Dermis microvascular lymphatic vessel endothelial cell (primary cell): ENCODE measurements around the gene FSIP1. TPM values are rescaled to one million over a fixed set of nuclear protein-coding genes. Genes with fewer than 3 reads are reported as not detected.

Source experiments
- DNase-seq, 2 donors: peaks; one replicate each; pipeline versions ENCODE4 v3.0.0 to v3.0.0-alpha.2; 2010; ENCODE audit warnings: low read depth in 2 of 2
- total RNA-seq: library from RNA; depleted of rRNA; stranded (reverse); fragments of >200 nt; gene quantifications from 2 replicates; pipeline ENCODE4 v1.2.1, GENCODE V29; 2014

The FSIP1 gene
- total RNA-seq, 1 donor from 2014 or later, result 0.51 TPM

DNA sequence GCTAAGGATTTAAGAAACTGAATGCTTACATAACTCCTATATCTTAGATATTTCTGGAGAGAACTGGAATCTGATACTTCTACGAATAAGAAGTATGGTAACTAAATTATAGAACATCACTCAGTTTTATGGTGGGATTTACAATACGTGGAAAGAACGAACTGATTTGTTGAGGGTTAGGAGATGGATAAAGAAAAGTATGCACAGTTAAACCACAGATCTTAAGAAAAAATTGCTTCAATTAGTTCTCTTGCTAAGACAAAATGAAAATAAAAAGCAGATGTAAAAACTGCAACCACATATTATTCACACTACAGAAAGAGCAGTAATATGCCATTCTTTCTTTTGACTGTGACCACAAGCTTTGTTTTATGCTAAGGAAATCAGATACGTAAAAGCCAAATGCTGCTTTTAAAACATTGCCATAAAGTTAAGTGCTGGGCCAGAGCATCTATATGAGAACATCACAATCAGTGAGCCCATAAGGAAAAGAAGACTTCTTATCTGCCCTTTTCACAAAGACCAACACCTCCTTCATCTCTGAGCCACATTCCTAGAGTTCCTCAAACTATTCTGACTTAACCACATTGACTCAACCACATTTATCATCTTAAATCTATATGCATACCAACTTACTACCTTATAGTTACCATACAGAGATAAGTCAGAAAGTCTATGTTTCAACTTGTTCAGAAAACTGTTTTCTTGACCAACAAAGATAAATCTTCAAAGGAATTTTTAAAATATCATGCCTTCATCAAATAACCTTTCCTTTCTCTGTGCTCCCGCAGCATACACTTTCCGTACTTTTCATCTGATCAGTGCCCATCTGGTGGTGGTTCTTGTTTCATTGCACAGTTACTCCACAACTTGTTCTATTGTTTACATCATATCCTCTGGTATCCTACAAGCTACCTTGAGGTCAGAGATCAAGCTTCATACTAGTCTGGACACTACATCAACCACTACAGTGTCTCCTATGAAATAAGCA is 61.7 kb downstream of the FSIP1 start:
- no peak for DNase-seq

DNA sequence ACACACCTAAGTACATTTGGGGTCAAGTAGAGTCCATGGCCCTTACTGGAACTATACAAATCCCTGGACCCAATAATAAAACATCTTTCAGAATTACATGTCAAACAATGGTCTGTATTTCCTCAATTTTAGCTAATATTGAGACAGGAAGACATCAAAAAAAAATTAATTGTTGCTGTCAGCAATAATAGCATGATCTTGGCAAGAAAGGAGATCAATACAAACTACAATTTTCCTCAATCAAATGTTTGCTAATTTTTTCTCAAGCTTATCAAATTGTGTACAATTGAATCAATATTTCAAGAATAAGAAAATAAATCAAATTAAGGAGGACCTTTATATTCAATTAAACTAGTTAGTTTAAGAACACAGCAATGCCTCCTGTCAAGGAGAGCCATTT is 62.6 kb downstream of the FSIP1 start:
- no peak for DNase-seq

DNA sequence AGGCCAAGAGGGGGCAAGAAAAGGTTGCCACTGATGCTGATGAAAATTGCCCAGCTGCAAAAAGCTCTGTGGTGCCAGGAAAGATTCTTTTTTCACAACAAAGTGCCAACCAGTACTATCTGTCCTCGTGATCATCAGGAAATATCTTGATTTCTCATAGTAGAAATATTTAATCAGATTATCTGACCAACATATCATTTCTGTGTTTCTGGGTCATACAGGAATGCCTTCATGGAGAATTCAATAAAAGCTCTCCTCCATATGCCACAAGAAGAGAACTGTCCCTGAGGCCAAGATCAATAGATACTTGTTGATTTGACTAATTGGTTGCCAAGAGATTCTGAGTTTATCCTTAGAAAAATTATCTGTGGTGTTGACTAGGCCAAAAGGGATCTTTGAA is 63.5 kb downstream of the FSIP1 start:
- no peak for DNase-seq

DNA sequence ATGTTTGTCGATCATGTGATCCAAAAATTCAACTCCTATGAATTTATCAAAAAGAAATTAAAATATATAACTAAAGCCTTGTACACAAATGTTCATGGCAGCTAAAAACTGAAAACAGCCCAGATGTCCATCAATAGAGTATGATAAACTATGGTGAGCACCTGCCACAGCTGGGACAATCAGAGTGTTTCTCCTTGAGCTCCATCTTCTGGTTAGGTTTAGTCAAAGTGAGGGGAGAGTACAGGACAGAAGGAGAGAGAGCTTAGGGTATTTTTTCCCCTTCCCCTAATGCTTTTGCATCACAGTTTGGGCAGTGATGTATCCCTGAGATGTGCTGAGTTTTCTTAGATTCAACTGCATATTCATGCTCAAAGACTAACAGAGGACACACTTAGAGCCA is 65.5 kb downstream of the FSIP1 start:
- no peak for DNase-seq

DNA sequence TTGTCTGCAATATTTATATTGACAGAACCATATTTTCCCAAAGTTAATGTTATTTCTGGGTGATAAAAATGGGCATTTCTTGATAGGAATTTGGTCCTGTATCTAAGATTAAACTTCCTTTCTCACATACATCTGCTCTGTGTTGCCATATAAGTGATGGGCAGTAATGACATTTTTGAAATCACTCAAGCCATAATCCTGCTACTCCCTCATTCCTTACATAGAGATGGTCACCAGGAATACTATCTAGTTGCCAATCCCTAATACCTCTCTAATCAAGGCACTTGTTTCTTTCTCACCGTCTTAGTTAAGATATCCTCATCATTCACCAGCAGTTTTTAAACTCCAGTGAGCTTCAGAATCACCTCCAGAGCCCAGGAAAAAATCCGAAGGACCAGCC is 68.4 kb downstream of the FSIP1 start:
- DNase-seq, result no peak

DNA sequence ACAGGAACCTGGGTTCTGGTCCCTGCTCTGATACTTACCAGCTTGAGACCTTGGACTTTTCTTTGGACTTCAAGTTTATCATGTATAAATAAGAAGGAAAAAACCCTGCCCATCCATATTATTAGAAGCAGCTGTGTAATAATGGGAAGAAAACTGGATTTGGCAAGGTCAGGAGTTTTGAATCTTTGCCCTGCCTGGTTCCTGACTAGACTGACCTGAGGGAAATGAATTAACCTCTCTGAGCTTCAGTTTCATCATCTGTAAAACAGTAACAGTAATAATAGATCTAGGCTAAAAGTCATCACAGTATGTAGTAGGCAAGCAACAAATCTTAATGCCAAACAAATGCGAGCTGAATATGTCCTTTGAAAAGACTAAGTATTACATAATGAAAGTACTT is 68.8 kb downstream of the FSIP1 start:
- no peak for DNase-seq

DNA sequence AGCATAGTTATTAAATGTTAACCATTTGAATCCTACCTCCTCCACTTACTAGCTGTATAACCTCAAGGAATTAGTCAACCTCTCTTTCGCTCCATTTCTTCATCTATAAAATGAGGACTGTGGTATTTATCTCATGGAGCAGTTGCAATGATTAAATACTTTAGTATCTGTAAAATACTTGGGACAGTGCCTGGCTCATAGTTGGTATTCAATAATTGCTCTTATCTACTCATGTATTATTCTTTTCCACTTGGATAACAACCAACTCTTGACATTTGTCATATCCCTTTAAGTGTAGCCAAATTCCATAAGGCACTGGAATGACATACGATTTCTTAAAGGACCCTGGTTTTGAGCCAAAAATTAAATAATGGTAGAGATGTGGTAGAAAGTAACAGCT is 72.0 kb downstream of the FSIP1 start:
- DNase-seq, result no peak

DNA sequence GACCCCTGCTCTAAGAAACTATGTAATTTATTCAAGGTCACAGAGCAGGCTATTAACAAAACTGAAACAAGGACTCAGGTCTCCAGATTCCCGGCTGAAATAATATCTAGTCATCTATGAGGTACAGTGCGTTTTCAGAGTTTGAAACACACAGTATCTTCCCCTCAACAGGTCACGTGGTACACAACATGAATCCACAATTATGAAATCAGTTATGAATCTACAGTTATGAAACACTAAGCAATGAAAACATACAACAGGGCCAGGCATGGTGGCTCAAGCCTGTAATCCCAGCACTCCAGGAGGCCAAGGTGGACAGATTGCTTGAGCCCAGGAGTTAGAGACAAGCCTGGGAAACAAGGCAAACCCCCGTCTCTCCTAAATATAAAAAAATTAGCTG is 72.7 kb downstream of the FSIP1 start:
- DNase-seq, result no peak

DNA sequence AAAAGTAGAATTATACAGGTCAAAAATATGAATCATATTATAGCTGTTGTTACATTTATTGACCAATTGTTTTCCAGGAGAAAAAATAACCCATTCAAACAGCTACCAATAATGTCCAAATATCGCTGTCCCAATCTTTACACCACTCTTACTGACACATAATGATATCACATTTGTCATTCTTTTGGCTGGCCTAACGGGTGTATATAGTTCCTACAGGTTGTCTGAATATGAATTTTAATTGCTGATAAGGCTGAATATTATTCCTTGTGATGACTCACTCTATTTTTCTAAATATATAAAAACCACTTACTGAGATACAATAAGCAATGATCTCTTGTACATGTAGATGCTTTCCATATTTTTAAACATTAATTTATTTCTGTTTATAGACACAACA is 76.4 kb downstream of the FSIP1 start:
- DNase-seq, result no peak

DNA sequence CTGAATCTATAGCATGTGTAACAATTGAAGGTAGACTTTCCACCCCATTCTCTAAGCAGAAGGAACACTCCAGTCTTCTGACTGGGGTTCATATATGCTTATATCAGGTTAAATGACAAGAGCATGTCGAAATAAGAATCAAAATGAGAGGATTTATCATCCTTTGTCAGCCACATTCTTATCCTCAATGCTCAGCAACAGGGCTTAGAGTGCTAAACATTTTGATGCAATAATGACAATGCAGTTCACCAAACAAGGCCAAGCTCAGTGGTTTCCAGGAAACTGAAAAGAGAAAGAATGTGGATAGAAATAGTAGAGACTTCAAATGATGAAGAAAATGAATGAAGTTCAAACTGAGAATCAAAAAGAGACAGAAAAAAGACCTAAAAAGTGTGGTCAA is 78.0 kb downstream of the FSIP1 start:
- DNase-seq, result peak; percentile 20 to 21

DNA sequence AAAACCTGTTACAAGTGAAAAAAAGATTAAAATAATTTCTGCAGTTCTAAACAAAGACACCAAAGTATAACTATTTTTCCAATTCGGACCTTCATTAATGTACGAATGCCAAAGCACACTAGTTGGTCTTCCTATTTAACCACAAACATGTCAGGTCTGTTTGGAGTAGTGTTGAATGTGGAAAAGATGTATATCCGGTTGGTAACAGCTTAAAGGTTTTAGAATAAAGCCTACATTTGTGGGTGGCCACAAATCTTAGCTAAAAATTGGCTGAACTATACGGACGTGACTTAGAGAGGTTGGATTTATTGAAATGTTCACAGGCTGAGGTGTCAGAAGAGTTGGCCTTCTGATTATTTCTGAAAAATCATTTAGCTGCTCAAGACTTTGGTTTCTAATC is 78.4 kb downstream of the FSIP1 start:
- no peak for DNase-seq

DNA sequence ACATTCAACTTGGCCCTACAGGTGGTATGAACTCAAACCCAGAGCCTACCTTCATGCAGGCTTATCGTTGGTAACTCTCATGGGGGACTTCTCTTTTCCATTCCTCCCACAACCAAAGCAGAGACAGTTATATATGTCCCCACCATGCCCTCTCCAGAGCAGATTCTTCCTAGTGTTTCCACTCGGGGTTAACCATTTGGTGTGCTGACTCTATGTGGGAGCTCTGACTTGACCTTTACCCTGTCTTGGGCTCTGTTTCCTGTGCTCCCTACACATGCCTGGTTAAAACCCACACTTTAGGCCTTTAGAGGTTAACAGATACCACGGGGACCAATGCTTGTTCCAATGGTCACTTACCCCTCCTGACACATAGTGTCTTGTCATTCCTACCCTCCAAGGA is 80.7 kb downstream of the FSIP1 start:
- no peak for DNase-seq

DNA sequence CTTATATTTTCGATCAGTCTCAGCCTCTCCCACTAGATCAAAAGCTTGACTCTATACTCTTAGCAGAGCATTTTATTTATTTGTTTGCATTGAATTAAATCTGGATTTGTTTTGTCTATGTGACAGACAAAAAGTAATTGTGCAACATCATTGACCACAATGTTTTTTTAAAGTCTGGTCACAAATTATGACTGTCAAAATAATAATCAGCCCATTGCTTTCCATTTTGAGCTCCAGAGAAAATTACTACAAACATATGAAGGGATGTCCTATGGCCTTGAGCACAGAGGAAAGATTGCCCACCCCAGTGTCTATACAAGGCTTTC is 82.3 kb downstream of the FSIP1 start:
- DNase-seq, result no peak

DNA sequence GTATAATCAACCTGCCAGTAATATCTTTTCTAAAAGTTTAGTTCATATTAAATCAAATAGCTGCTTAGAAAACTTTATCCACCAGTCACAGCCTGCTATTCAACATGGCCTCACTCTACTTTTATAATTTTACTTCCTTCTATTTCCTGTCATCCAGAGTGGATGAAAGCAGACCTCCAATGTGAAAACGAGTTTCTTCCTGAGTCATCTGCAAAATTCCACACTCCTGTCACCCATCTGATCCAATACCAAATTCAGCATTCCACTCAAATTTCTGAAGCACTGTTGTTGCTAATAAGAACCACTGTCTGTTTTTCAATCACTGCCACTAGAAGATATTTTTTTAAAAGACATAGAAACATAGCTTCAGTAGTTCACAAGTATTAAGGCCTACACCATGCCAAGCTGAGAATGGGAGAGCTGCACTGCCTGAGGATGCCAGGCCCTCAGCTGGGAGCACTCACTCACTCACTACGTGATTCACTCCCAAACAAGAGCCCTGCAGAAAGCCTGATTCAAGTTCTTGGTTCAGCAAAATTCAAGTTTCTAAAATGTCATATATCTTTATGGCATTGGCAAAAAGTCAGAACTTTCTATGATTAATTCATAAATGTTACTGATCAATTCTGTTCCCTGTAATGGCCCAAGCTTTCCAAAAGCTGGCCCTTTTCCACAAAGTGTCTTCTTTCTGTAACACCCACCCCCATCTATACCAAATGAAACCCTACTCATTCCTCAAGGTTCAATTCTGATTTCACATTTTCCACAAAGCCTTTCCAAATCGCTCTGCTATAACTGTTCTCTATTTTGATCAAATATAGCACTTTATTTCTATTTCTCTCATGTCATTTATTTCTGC is 82.9 kb downstream of the FSIP1 start:
- no peak for DNase-seq

DNA sequence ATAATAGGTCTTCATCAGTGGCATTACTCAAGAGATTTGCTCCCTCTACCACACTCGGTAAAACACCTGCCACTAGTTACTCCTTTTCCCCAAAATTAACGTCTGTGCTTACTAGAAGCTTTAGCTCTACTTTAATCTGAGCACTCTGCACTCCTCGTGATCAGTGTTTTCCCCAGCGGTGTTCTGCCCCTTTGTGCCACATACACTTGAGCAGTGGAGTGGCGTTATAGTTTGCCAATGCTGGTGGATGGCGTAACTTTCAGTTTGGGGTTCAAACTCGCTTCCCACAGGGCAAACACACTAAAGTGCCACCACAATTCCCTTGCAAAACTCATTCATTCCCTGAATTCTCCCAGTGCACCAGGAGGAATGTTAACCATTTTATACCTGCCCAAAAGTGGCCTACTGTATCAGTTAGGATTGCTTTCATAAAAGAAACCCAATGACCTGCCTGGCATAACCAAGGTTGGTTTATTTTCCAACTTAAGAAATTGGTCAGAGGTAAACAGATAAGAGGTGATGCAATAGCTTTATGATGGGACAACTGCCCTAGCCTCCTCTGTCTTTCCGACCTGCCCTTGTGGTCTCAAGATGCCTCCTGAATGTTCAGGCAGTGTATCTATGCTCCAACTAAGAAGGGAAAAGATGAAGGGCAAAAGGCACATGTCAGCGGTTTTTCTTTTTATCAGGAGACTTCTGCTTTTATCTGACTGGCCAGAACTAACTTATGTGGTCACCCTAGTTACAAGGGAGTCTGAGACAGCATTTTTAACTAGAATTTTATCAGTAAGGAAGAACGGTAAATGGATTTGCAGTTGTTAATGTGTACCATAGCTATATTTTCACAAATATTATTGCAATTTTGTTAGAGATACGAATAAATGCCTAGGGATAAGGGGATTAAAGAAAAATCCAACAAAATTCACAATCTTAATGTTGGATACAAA is 83.9 kb downstream of the FSIP1 start:
- no peak for DNase-seq

DNA sequence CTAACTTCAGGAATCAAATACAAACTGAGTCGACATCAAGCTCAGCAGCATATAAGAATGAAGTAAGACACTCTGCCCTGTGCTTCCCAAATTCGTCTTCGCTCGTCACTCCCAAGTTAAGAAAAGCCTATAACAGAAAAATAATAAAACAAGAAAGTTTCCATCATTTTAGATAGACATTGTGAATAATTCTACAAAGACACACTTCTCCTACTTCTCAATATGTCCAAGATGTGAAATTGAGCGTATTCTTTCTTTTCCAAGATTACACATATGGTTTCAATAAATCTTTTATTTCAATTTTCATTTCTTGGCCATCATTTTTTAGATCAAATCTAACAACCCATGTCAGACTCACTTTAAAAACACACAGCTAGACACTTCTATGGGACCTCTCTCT is 85.1 kb downstream of the FSIP1 start:
- no peak for DNase-seq

DNA sequence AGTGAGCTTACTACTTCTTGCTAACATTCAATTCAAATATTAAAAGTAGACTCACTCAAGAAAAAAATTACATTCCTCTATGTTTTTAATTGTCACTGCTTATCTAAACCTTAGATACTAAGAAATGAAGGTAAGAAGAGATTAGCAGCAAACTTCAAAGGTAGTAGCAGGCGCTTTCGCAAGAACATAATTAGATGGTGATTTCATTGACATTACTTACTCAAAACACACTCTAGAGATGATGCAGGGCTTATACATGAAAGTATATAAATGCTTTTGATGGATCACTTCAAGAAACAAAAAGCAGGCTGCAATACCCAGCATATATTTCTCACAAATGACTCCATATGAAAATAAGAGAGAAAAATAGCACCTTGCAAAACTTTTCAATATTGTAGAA is 86.8 kb downstream of the FSIP1 start:
- no peak for DNase-seq

DNA sequence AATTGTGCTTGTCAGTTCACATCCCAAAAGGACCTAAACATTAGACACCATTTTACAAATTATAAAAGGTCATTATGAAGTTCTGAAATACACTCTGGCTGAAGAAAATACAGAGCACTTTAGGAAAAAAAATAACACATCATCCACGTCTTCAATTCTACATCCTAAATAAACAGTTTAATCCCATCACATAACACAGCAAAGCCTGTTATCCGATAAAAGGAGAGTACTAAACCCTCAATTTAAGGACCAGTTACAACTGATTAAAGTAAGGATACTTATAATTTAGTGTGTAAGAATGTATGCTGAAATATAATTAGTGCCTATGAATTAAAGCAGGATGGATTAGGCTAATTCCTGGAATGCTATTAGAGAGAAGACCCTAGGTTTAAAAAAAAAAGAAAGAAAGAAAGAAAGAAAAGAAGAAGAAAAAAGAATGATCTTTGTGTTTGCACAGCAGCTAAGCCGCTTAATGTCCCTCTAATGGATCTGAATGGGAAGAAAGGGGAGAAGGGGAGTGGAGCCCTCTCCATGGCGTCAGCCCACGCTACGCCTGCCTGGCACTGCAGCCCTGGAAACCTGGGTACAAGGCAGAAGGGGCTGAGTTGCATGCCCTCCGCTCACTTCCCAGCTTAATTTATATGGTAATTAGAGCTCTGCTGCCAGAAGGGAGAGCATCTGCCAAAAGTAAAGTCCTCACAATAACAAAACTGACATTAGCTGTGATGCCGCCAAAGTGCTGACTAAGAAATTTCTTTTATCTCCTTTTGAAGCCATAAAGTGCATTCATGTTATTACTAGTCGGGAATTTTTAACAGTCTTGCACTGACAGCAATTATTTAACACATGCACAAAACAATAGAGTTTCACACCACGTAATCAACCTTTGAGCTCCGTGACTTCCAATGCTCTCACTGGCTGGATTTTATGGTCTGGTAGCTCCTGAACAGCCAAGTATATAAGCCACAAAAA is 90.0 kb downstream of the FSIP1 start:
- peak; percentile 6 to 25 for DNase-seq

DNA sequence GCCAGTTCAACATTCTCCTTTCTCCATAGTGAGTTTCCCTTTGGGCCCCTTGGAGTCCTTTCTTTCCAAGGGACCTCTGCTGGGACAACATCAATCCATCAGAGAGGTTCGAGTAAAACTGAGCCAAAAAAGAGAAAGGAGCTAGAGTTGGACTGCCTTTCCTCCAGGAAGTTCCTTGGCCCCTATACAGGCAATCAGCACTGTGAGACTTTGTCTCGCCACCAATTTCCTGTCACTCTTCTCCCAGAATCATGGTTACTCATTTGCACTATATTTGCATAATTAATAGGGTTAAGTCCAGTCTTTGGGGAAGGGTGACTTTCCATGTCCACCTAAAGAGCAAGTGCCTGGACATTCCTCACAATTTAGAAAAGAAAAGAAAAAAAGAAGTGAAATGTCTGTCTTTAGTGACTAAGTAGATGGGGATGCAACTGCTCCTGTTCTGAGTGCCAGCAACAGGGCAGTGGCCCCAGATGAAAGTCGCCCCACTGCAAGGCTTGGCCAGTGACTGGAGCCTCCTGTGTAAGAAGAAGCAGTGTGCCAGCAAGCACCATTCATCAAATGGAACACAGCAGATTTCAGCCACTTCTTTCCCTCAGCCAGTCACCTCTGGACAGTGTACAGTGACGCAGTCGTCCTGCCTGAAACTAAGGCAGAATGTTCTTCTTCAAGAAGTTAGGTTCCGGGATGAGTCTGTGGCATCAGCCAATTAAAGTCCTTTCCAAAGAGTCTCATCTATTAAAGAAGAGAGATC is 91.6 kb downstream of the FSIP1 start:
- DNase-seq, result no peak

DNA sequence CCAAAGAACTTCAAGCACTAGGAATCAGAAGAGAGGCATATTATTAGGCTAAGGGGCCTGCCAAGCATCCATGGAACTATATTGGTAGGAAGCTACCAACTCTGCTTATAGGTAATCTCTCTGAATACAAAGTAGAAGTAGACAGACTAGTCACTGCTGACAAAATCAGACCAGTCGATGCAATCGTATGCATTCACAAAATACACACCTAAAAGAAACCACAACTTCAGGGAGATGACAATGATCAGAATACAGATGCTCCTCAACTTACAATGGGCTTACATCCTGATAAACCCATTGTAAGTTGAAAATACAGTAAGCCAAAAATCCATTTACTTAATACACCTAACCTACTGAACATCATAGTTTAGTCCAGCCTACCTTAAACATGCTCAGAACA is 94.7 kb downstream of the FSIP1 start:
- DNase-seq, result no peak
